ENCODE measurements around the gene TM9SF1. TPM values are rescaled to one million over a fixed set of nuclear protein-coding genes. Genes with fewer than 3 reads are reported as not detected.

Gene TM9SF1
- total and polyA plus RNA-seq, 2 of the 13 experiments (the other 11 are each of a cell fraction or from before 2014, with no cell fraction given) = 83.2 to 110 TPM

DNA sequence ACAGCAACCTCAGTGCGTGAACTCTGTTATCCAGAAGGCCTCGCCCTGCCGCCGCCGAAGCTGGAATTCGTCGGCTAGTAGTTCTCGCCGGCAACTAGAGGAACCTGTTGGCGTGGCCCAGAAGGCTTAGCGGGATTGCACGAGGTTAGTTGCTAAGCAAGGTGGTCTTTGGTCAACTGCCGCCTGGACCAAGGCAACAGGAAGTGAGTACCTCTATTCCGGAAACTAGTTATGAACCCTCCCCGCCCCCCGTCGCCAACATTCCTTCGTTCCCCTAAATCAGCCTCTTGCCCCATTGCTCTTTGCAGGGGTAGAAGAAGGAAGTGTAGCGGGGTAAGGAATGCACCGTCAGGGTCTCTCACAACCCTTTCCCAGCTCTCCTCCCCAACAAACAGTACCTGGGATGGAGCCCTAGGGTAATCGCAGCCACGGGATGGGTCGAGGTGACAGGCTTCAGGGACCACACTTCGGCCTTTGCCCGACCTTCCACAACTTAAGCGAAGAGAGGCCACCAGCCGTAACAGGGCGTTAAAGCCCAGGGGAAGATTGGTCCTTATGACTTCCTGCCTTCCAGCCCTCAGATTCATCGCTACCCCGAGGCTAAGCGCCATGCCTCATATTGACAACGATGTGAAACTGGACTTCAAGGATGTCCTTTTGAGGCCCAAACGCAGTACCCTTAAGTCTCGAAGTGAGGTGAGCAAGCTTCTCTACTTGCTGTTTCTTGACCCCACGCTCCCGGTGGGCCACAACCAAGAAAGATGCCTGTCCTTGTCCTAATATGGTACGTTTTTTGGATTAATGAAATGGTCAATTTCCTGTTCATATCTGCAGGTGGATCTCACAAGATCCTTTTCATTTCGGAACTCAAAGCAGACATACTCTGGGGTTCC lies 37.6 kb upstream of the TM9SF1 start, which contains the start of gene GMPR2 (continued):
- TF ChIP-seq SP1 (IDR thresholded peaks at IDR 0.05) (no peak), SP1 (CRISPR knock-in tag; IDR thresholded peaks at IDR 0.05) (no peak), ZBTB7A (CRISPR knock-in tag; IDR thresholded peaks at IDR 0.05) (no peak), POGZ (CRISPR knock-in tag; IDR thresholded peaks at IDR 0.05) (peak; percentile 78), ATM (IDR thresholded peaks at IDR 0.05; ENCODE audit: borderline replicate concordance) (no peak), RARG (CRISPR knock-in tag; IDR thresholded peaks at IDR 0.05; ENCODE audit: low read depth) (no peak; the same call in 1 of the 2 replicates), ZZZ3 (CRISPR knock-in tag; IDR thresholded peaks at IDR 0.05; ENCODE audit: borderline replicate concordance) (peak; percentile 61; the same call in 1 of the 2 replicates), SUZ12 (IDR thresholded peaks at IDR 0.05; ENCODE audit: low read depth, low read length) (no peak), ZNF101 (CRISPR knock-in tag; IDR thresholded peaks at IDR 0.05; ENCODE audit: borderline replicate concordance, low read depth) (peak; percentile 20; the same call in 1 of the 2 replicates), HDAC6 (IDR thresholded peaks at IDR 0.05; ENCODE audit: low read depth, low read length) (no peak), ETV6 (CRISPR knock-in tag; conservative IDR thresholded peaks at IDR 0.05) (0 out of 2 replicates have a peak, but pooled peaks have one; percentile 20), ZNF850 (CRISPR knock-in tag; conservative IDR thresholded peaks at IDR 0.05) (0 out of 2 replicates have a peak, but pooled peaks have one; percentile 84), LCORL (IDR thresholded peaks at IDR 0.05) (no peak; the same call in 1 of the 2 replicates), LCORL (CRISPR knock-in tag; IDR thresholded peaks at IDR 0.05) (peak; percentile 98), MBD4 (IDR thresholded peaks at IDR 0.05; ENCODE audit: borderline replicate concordance, low read length) (no peak), ZEB1 (IDR thresholded peaks at IDR 0.05; ENCODE audit: insufficient replicate concordance, low read depth) (no peak), ZNF713 (CRISPR knock-in tag; IDR thresholded peaks at IDR 0.05) (0 out of 2 replicates have a peak, but pooled peaks have one; percentile 8), SAFB2 (CRISPR knock-in tag; IDR thresholded peaks at IDR 0.05; ENCODE audit: borderline replicate concordance, low read depth) (no peak; the same call in 1 of the 2 replicates), ZNF530 (CRISPR knock-in tag; IDR thresholded peaks at IDR 0.05; ENCODE audit: low read depth) (peak; percentile 7; the same call in 1 of the 2 replicates), TCF7L2 (IDR thresholded peaks at IDR 0.05; ENCODE audit: low read depth, low read length) (no peak), PAX8 (CRISPR knock-in tag; IDR thresholded peaks at IDR 0.05; ENCODE audit: borderline replicate concordance) (peak; percentile 94), NFYB (CRISPR knock-in tag; IDR thresholded peaks at IDR 0.05) (peak; percentile 3; the same call in 1 of the 2 replicates), FOXC1 (CRISPR knock-in tag; IDR thresholded peaks at IDR 0.05; ENCODE audit: borderline replicate concordance) (peak; percentile 99), ZC3H13 (CRISPR knock-in tag; IDR thresholded peaks at IDR 0.05) (peak; percentile 96)
- TF ChIP-seq, protein P1, sequence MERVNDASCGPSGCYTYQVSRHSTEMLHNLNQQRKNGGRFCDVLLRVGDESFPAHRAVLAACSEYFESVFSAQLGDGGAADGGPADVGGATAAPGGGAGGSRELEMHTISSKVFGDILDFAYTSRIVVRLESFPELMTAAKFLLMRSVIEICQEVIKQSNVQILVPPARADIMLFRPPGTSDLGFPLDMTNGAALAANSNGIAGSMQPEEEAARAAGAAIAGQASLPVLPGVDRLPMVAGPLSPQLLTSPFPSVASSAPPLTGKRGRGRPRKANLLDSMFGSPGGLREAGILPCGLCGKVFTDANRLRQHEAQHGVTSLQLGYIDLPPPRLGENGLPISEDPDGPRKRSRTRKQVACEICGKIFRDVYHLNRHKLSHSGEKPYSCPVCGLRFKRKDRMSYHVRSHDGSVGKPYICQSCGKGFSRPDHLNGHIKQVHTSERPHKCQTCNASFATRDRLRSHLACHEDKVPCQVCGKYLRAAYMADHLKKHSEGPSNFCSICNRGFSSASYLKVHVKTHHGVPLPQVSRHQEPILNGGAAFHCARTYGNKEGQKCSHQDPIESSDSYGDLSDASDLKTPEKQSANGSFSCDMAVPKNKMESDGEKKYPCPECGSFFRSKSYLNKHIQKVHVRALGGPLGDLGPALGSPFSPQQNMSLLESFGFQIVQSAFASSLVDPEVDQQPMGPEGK (CRISPR knock-in tag; IDR thresholded peaks at IDR 0.05) = peak; percentile 74; the same call in 1 of the 2 replicates
- TF ChIP-seq, protein P2, sequence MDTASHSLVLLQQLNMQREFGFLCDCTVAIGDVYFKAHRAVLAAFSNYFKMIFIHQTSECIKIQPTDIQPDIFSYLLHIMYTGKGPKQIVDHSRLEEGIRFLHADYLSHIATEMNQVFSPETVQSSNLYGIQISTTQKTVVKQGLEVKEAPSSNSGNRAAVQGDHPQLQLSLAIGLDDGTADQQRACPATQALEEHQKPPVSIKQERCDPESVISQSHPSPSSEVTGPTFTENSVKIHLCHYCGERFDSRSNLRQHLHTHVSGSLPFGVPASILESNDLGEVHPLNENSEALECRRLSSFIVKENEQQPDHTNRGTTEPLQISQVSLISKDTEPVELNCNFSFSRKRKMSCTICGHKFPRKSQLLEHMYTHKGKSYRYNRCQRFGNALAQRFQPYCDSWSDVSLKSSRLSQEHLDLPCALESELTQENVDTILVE (CRISPR knock-in tag; IDR thresholded peaks at IDR 0.05) = peak; percentile 48
- TF ChIP-seq, protein P3, sequence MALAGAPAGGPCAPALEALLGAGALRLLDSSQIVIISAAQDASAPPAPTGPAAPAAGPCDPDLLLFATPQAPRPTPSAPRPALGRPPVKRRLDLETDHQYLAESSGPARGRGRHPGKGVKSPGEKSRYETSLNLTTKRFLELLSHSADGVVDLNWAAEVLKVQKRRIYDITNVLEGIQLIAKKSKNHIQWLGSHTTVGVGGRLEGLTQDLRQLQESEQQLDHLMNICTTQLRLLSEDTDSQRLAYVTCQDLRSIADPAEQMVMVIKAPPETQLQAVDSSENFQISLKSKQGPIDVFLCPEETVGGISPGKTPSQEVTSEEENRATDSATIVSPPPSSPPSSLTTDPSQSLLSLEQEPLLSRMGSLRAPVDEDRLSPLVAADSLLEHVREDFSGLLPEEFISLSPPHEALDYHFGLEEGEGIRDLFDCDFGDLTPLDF (CRISPR knock-in tag; IDR thresholded peaks at IDR 0.05) = peak; percentile 89
